GDM1 (cell line): ENCODE results near the gene FAM107B.

ENCODE experiments used
- DNase-seq: peaks from one replicate; lab custom pipeline; 2025; lab: John Stamatoyannopoulos, UW

FAM107B gene

GRCh38 chr10:14776546-14776945, 1.8 kb upstream of the FAM107B start:
- no peak for DNase-seq

DNA sequence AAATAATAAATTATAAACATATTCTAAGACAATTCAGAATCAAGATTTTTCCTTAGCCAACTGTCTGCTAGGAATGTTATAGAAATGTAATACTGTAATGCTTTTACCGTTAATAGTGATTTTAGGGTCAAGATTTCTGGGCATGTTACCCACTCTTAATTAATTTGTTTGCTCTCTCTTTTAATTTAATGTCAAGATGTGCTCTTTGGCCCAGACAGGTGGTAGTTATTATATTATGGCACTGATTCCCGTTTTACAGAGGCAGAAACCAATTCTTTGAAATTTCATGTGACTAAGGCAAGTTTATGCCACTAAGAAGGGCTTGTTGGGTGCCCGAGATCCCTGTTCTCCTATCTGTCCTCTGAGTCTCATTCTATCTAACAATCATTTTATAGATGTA, 959 bp upstream of the FAM107B start:
- no peak for DNase-seq

DNA sequence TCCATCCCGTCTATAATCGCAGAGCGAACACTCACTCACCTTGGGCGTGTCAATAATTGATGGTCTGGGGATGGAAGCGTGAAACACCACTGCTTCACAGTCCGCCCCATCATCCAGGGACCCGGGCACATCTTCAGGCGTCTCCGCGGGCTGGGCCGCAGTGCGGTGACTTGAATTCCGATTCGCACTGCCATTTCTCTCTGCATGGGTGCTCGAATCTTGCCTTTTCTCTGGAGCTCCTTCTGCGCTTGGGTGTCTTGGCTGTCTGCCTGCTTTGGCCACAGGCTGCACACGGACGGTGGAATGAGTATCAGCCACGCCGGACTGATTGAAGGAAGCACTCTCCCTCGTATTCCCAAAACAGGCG, 500 bp downstream of the FAM107B start:
- no peak for DNase-seq

DNA sequence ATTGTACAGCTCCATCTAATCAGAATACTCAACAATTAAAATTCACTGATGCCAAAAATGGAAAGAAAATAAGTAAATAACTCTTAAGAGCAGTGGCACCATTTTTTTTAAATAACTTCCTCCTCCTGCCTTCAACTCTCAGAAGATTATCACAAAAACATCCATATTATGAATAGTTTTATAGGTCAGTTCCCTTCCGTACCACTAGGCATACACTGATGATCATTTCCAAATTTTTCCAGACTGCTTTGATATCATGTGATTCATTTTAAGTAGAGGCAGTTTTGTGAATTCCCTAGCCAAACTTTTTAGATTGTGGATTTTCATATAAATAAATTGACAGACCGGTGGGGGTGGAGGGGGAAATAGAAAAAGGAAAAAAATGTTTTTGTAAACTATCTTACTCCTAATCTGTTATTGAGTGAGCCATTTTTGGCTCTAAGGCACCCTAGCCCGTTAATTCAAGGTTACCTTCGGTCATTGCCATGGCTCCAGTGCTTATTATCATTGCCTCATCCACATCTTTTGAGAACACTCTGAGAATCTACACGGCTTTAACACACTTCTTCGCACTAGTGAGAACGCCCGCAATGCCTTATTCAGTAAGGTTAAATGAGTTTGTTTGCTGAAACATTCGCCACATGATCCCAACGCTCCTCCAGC, 1.0 kb downstream of the FAM107B start:
- DNase-seq, result no peak

DNA sequence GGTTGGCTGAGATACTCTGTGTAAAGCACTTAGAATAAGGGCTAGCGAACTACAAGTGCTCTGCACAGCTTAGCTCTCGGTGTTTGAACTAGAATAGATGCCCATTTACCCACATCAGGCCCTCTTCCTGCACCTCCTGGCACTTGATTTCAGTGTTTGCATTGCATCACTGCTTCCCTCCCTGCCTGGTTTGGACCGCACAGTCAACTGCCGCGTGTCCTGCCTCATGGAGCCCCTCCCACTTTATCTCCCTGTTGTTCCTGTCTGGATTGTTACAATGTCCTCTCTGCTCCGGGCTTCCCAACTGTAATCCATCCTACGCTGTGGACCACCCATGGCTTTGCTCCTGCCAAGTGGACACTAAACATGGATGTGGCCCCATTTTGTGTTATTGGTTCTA, 2.3 kb downstream of the FAM107B start:
- DNase-seq, result no peak

DNA sequence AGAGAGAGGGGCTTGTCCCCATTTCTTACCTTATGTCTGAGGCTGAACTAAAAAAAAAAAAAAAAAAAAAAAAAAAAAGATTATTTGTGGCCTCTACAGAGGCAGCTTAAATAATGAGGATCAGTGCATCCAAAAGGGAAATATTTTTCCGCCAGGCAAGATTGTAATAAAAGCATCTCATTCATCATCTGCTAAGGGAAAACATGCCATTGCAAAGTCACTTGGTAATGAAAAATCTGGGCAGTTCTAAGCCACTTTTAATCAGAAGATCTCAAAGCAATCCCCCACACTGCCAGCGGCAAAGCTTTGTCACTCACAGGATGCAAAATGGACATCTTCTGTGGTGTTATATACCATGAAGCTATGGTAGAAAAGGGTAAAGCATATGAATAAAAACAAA, 3.8 kb downstream of the FAM107B start:
- no peak for DNase-seq

GRCh38 chr10:14761372-14761771, 13.3 kb downstream of the FAM107B start:
- no peak for DNase-seq

GRCh38 chr10:14758994-14759664, 15.6 kb downstream of the FAM107B start:
- no peak for DNase-seq

- no peak for DNase-seq
Measured at GRCh38 chr10:14758451-14758850, 16.2 kb downstream of the FAM107B start.

DNA sequence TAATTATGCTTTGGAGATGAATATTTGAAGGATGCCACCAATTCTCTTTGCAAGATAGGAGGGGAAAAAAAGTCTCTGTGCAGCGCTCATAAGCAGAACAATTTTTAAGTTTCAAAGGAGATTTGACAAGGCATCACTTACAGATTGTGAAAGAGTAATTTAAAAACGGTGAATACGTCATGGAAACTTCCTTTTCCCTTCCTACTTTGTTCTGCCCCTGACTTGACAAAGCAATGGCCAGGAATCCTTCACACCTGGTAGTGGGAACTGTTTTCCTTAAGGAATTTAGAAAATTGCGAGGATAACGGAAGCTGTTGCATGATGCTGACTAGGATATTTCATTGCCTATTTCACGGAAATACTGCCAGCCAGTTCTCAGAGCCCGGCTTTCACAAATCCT, 16.7 kb downstream of the FAM107B start:
- no peak for DNase-seq

DNA sequence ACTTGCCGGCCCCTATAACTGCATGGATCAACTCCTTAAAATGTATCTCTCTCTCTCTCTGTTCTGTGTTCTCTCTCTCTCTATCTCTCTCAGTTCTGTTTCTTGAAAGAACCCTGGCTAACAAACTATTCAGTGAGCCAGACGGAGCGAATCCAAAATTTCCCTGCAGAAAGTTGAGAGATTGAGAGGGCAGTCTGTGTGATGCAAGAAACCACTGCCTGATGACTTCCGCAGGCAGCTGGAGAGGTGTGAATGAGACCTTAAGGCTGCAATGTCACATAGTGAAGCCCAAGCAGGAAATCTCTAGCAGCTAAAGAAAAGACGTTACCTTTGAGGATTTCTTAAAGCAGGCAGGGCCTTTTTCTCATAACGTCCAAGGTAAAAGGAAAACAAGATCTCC, 17.3 kb downstream of the FAM107B start:
- DNase-seq, result no peak

DNA sequence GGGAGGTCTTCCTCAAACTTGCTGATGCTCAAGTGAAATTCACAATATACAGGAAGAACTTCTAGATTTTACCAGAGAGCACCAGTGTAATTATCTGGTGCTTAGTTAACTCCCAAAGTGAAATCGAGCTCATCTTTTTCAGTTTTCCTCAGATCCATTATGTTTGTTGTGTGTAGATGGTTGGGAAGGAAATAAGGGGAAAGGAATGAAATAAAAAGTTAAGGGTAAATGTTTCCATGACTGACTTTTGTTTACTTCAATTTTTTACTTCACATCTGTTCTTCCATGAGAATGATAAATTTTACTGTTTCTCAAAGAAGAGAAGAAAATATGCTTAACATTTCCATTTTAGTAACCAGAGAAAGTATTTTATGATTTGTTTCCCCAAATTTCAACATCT, 21.3 kb downstream of the FAM107B start:
- DNase-seq, result no peak

- no peak for DNase-seq
Measured at GRCh38 chr10:14751921-14752320, 22.8 kb downstream of the FAM107B start.

DNA sequence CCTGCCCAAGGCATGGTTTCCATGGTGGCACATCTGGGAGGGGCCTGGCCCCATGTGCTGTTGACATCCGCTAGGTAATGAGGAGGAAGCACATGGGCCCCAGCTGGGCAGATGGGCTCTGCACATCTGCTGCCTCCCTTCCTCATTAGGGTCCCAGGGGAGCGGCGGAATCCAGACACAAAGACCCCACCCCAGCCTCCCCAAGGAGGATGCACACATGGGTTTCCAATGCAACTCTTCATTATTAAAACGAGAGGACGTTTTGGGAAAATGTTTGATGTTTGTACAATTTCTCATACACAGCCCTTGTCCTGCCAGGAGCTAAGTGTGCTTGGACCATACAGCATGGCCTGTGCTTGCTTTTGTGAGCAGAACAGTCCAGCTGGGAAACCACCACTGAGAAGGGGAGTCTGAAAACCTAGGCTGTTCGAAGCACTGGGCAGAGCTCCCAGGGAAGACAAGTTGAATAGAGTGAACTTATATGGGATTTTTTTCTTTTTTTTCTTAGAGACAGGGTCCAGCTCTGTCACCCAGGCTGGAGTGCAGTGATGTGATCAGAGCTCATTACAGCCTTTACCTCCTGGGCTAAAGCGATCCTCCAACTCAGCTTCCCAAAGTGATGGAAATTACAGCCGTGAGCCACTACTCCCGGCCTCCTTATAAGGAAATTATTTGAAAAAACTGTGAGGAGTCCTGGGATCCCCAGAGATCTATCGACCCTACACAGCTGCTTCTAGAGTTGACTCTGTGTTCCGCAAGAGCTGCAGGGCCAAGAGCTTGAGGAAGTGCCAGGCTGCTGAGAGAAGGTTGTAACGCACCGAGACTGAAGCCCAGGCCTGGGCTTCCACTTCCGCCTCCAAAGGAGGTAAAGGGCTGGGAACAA, 23.4 kb downstream of the FAM107B start:
- DNase-seq, result no peak

DNA sequence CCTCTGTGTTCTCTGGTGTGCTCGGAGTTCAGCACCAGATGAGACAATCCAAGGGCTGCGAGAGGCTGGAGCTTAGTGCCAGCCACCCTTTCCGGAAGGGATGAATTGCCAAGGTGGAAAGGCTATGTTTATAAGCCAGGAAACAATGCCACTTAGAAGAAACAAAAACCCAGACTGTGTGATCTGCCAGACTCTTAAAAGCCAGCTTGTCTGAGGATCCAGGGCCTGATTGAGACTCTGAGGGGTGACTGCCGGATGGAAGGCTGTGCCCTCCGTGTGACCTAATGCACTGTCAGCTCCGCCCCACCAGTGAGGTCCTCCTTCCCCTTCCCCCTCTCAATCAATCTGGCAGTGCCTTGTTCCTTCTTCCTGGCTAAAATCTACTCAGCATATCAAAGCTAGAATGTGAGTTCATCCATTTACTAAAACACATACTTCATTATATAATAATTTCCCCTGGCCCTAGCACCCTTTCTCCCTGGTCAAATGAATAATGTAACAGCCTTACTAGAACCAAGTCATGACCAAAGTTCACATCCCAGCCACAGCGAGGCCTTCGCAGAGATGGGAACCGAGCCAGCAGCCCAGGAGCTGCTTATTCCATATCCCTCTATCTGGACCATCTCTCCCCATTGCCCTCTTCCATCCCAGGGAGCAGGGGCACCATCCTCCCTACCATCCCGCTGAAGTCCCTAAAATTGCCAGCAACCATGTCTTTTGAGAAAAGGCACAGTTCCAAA, 25.5 kb downstream of the FAM107B start:
- no peak for DNase-seq

DNA sequence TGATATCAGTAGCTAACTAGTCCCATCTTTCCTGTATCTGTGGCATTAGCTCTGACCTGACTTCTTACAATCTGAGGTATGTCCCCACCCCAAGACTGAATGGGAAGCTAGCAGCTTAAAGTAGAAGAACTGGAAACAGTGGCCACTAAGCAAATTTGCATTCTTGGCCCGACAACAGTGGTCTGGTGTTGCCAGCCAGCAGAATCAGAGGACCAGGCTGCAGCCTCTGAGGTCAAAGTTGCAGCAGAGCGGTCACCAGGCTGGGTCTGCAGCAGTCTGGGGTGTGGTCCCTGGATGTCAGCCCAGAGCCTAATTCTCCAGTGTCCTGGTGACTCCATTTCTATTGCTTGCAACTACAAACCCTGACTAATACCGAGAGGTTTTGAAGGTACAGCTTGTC, 26.3 kb downstream of the FAM107B start:
- no peak for DNase-seq

- peak; percentile 19 for DNase-seq
Measured at GRCh38 chr10:14742815-14743214, 31.9 kb downstream of the FAM107B start.

DNA sequence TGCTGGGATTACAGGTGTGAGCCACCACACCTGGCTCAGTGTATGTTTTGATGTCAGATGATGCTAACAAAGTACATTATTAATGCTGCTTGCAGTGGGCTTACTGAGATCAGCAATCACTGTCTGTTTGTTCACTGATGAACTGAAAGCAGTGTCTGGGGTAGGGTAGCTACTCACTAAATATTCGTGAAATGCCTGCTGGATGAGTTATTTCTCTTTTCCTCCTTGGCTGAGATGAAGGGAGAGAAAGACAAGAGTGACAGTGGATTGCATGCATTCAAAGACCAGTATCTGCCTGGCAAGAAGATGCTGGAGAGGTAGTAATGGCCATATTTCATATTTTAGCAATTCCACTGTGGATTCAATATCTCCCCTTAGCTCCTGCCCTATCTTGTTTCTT, 32.3 kb downstream of the FAM107B start:
- no peak for DNase-seq

DNA sequence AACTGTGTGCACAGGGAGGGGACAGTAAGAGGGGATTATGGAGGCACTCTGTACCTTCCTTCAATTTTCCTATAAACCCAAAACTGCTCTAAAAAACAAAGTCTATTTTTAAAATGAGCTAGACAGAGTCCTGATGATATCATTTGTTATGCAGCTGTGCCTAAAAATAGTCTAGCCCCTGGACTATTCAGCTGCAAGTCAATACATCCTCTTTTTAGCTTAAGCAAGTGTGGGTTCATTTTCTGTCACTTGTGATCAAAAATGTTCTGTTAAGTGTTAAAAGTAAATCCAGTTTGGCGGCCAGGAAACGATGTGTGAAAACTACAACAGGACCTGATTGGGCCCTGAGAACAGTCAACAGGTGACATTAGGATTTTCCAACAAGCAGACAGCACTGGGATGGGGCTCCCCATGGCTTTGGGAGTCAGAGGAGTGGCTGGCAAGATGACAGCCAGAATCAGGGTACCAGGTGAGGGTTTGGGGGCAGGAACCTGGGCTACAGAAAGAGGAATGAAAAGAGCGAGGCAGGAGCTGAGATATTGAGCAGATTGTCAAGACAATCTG, 33.9 kb downstream of the FAM107B start:
- peak; percentile 18 for DNase-seq

- no peak for DNase-seq
Measured at GRCh38 chr10:14737808-14738545, 36.7 kb downstream of the FAM107B start.

- DNase-seq, result no peak
Measured at GRCh38 chr10:14736600-14737081, 38.1 kb downstream of the FAM107B start.
